H1 (cell line): ENCODE data around the gene AFTPH. TPM values are rescaled to one million over a fixed set of nuclear protein-coding genes. Genes with fewer than 3 reads are reported as not detected.

Experiments
- CTCF ChIA-PET: fragments of 300-600 bp; sonication (Branson Sonifier 250); formaldehyde crosslinking; loops from one replicate; lab custom pipeline; 2021; ENCODE audit not compliant: partially characterized antibody; lab: Charles Lee
- POLR2A ChIA-PET: fragments of 300-600 bp; sonication (Branson Sonifier 250); formaldehyde crosslinking; loops from one replicate; lab custom pipeline; 2021; ENCODE audit warnings: inconsistent platforms; ENCODE audit not compliant: partially characterized antibody; lab: Charles Lee
- DNase-seq, 2 experiments: peaks; one replicate each; pipeline versions ENCODE4 v3.0.0 to v3.0.0-alpha.2; 2010 to 2022; ENCODE audit warnings: low spot score in 2 of 2, low read depth in 1 of 2, mixed read lengths in 1 of 2
- FAIRE-seq: peaks from 2 replicates; lab custom pipeline; 2011; peaks lifted over from hg19 to GRCh38; lab: Jason Lieb, UNC
- H2AFZ ChIP-seq: 2 replicates; pipeline ENCODE4 v1.8.1; 2012; ENCODE audit warnings: low read length, inconsistent platforms
- H2AK5ac ChIP-seq: 2 replicates; pipeline ENCODE4 v1.6.1; 2013; ENCODE audit warnings: low read depth, low read length
- H2BK120ac ChIP-seq: replicated peaks from 2 replicates; pipeline ENCODE3; 2013; ENCODE audit warnings: low read depth, low read length, inconsistent platforms
- H2BK12ac ChIP-seq: 2 replicates; pipeline ENCODE4 v1.6.1; 2013; ENCODE audit warnings: low read depth, low read length
- H2BK15ac ChIP-seq: 2 replicates; pipeline ENCODE4 v1.6.1; 2013; ENCODE audit warnings: low read length
- H2BK20ac ChIP-seq: 2 replicates; pipeline ENCODE4 v1.6.1; 2013; ENCODE audit warnings: low read length
- H2BK5ac ChIP-seq: 2 replicates; pipeline ENCODE4 v1.6.1; 2013; ENCODE audit warnings: low read depth, low read length
- H3K14ac ChIP-seq: 2 replicates; pipeline ENCODE4 v1.6.1; 2013; ENCODE audit warnings: inconsistent platforms; ENCODE audit not compliant: insufficient read length
- H3K18ac ChIP-seq: 2 replicates; pipeline ENCODE4 v1.6.1; 2013; ENCODE audit warnings: low read length; ENCODE audit errors: extremely low read depth
- H3K23ac ChIP-seq: 2 replicates; pipeline ENCODE4 v1.6.1; 2013; ENCODE audit warnings: inconsistent platforms; ENCODE audit not compliant: insufficient read length
- H3K23me2 ChIP-seq: 2 replicates; pipeline ENCODE4 v1.6.1; 2013; ENCODE audit warnings: low read depth, low read length
- H3K27ac ChIP-seq: 2 replicates; pipeline ENCODE4 v1.6.1; 2011; ENCODE audit warnings: low read depth, low read length, inconsistent platforms
- H3K27me3 ChIP-seq, 4 experiments: replicated peaks in 1 of 4; 1 replicate in 1 of 4; 2 replicates in 3 of 4; pipeline versions ENCODE4 v1.6.1 to v1.8.1; 2011 to 2013; ENCODE audit warnings: low read length in 3 of 4, mild to moderate bottlenecking in 3 of 4, inconsistent platforms in 2 of 4, mixed read lengths in 2 of 4, moderate library complexity in 1 of 4; ENCODE audit not compliant: control insufficient read depth in 3 of 4, insufficient read depth in 3 of 4; ENCODE audit errors: extremely low read depth in 1 of 4
- H3K36me3 ChIP-seq, 4 experiments: 2 replicates each; pipeline versions ENCODE4 v1.6.1 to v1.8.1; 2011 to 2013; ENCODE audit warnings: mild to moderate bottlenecking in 4 of 4, low read length in 3 of 4, moderate library complexity in 2 of 4, control low read depth in 1 of 4, inconsistent platforms in 1 of 4; ENCODE audit not compliant: insufficient read depth in 4 of 4, control insufficient read depth in 2 of 4
- H3K4ac ChIP-seq: replicated peaks from 2 replicates; pipeline ENCODE3; 2013; ENCODE audit warnings: low read length, low read depth, mixed read lengths, inconsistent platforms; ENCODE audit not compliant: insufficient read length
- H3K4me1 ChIP-seq, 4 experiments: replicated peaks in 1 of 4; 1 replicate in 1 of 4; 2 replicates in 3 of 4; pipeline versions ENCODE4 v1.6.1 to v1.8.1; 2011 to 2013; ENCODE audit warnings: low read length in 3 of 4, inconsistent platforms in 2 of 4, mixed read lengths in 1 of 4; ENCODE audit not compliant: insufficient read depth in 4 of 4, control insufficient read depth in 3 of 4
- H3K4me2 ChIP-seq, 2 experiments: 2 replicates each; pipeline versions ENCODE4 v1.6.1 to v1.8.1; 2011 to 2013; ENCODE audit warnings: low read depth in 2 of 2, low read length in 2 of 2, control low read depth in 1 of 2, inconsistent platforms in 1 of 2, mild to moderate bottlenecking in 1 of 2; ENCODE audit not compliant: insufficient read depth in 1 of 2
- H3K4me3 ChIP-seq, 4 experiments: fragments of 200-600, 300-600 bp in 1 of 4; sonication (generic), shearing (Covaris generic), sonication (Bioruptor Twin) in 1 of 4; 2 replicates each; pipeline versions ENCODE4 v1.5.1 to v1.8.1; 2011 to 2016; ENCODE audit warnings: low read length in 4 of 4, low read depth in 3 of 4, control low read depth in 2 of 4, inconsistent platforms in 2 of 4, mild to moderate bottlenecking in 2 of 4, mixed read lengths in 1 of 4, moderate library complexity in 1 of 4; ENCODE audit not compliant: insufficient read depth in 2 of 4; ENCODE audit errors: extremely low read depth in 1 of 4
- H3K56ac ChIP-seq: replicated peaks from 2 replicates; pipeline ENCODE3; 2013; ENCODE audit warnings: low read depth, mild to moderate bottlenecking, mixed read lengths, low read length, inconsistent platforms; ENCODE audit not compliant: insufficient read length
- H3K79me1 ChIP-seq: 2 replicates; pipeline ENCODE4 v1.6.1; 2013; ENCODE audit warnings: low read depth, low read length, control low read depth
- H3K79me2 ChIP-seq, 2 experiments: 2 replicates each; pipeline versions ENCODE4 v1.6.1 to v1.8.1; 2012 to 2013; ENCODE audit warnings: low read length in 2 of 2, mild to moderate bottlenecking in 2 of 2, inconsistent platforms in 1 of 2; ENCODE audit not compliant: insufficient read depth in 2 of 2, control insufficient read depth in 1 of 2
- H3K9ac ChIP-seq, 4 experiments: replicated peaks in 1 of 4; 1 replicate in 1 of 4; 2 replicates in 3 of 4; pipeline versions ENCODE4 v1.6.1 to v1.8.1; 2011 to 2013; ENCODE audit warnings: low read depth in 3 of 4, low read length in 3 of 4, control low read depth in 2 of 4, mild to moderate bottlenecking in 2 of 4, moderate library complexity in 2 of 4, inconsistent platforms in 1 of 4; ENCODE audit errors: extremely low read depth in 1 of 4
- H3K9me3 ChIP-seq, 2 experiments: 2 replicates each; pipeline versions ENCODE4 v1.6.1 to v1.8.1; 2012 to 2013; ENCODE audit warnings: mild to moderate bottlenecking in 2 of 2, moderate library complexity in 2 of 2, control low read depth in 1 of 2, inconsistent platforms in 1 of 2, low read depth in 1 of 2, low read length in 1 of 2, mixed read lengths in 1 of 2; ENCODE audit not compliant: insufficient read depth in 2 of 2
- H4K20me1 ChIP-seq, 2 experiments: replicated peaks in 1 of 2; 2 replicates each; pipeline versions ENCODE3 to v1.8.1; 2011 to 2013; ENCODE audit warnings: inconsistent platforms in 2 of 2, low read length in 2 of 2, mild to moderate bottlenecking in 1 of 2; ENCODE audit not compliant: insufficient read depth in 2 of 2, control insufficient read depth in 1 of 2
- H4K5ac ChIP-seq: 2 replicates; pipeline ENCODE4 v1.6.1; 2013; ENCODE audit warnings: low read length, low read depth, mixed read lengths, inconsistent platforms; ENCODE audit not compliant: insufficient read length
- H4K8ac ChIP-seq: 2 replicates; pipeline ENCODE4 v1.8.0; 2013; ENCODE audit warnings: mild to moderate bottlenecking, moderate library complexity, low read length, inconsistent platforms; ENCODE audit not compliant: insufficient read depth; ENCODE audit errors: extremely low read depth
- H4K91ac ChIP-seq: replicated peaks from 2 replicates; pipeline ENCODE3; 2013; ENCODE audit warnings: low read length, mixed read lengths, inconsistent platforms; ENCODE audit not compliant: insufficient read length
- ASH2L ChIP-seq: fragments of 200-600, 300-600 bp; sonication (generic); IDR thresholded peaks from one replicate; pipeline ENCODE4 v1.7.1; 2017; ENCODE audit warnings: low read length
- BCL11A ChIP-seq, 2 experiments: IDR thresholded peaks; one replicate each; pipeline ENCODE4 v1.6.1; 2011; ENCODE audit warnings: low read depth in 2 of 2, low read length in 2 of 2, mild to moderate bottlenecking in 2 of 2
- EP300 ChIP-seq, 2 experiments: IDR thresholded peaks; 1 replicate in 1 of 2; 2 replicates in 1 of 2; pipeline ENCODE4 v1.6.1; 2011 to 2012; ENCODE audit warnings: low read depth in 2 of 2, low read length in 2 of 2, mild to moderate bottlenecking in 2 of 2, borderline replicate concordance in 1 of 2, inconsistent platforms in 1 of 2, moderate library complexity in 1 of 2
- HDAC6 ChIP-seq: IDR thresholded peaks from one replicate; pipeline ENCODE4 v1.7.1; 2012; ENCODE audit warnings: low read depth, mild to moderate bottlenecking, inconsistent platforms, low read length, moderate library complexity
- KDM1A ChIP-seq: fragments of 200-600, 300-600 bp; sonication (generic); IDR thresholded peaks from 2 replicates; pipeline ENCODE4 v1.7.1; 2016; ENCODE audit warnings: mild to moderate bottlenecking, low read length, borderline replicate concordance
- MAFK ChIP-seq: IDR thresholded peaks from 2 replicates; pipeline ENCODE4 v1.6.1; 2012; ENCODE audit warnings: low read depth, mild to moderate bottlenecking, improper control_type of control experiment, low read length
- NANOG ChIP-seq: IDR thresholded peaks from 2 replicates; pipeline ENCODE4 v1.6.1; 2011; ENCODE audit warnings: low read length, low read depth, mild to moderate bottlenecking, inconsistent platforms; ENCODE audit not compliant: insufficient read depth, poor library complexity, severe bottlenecking
- POLR2AphosphoS5 ChIP-seq: IDR thresholded peaks from 2 replicates; pipeline ENCODE4 v1.6.1; 2011; ENCODE audit warnings: low read depth, low read length
- RNF2 ChIP-seq: fragments of 200-900, 300-1000 bp; sonication (generic); IDR thresholded peaks from 2 replicates; pipeline ENCODE4 v1.7.1; 2016; ENCODE audit warnings: borderline replicate concordance, low read depth, mild to moderate bottlenecking, antibody characterized with exemption, low read length; ENCODE audit not compliant: poor library complexity, severe bottlenecking; ENCODE audit errors: missing control alignments
- RXRA ChIP-seq: IDR thresholded peaks from 2 replicates; pipeline ENCODE4 v1.6.1; 2011; ENCODE audit warnings: low read depth, mild to moderate bottlenecking, low read length, moderate library complexity; ENCODE audit not compliant: insufficient read depth
- SP1 ChIP-seq: IDR thresholded peaks from 2 replicates; pipeline ENCODE4 v1.6.1; 2011; ENCODE audit warnings: low read depth, low read length
- WGBS, 2 experiments: shearing (Covaris generic) in 1 of 2; methylation state at CpG; one replicate each; pipeline versions ENCODE4 v1.1.6 to v1.1.7; 2013 to 2015; ENCODE audit warnings: low lambda C conversion rate in 2 of 2, mixed read lengths in 2 of 2, inconsistent platforms in 1 of 2, low coverage in 1 of 2, missing lambda C conversion rate in 1 of 2; ENCODE audit not compliant: insufficient replicate concordance in 2 of 2, insufficient coverage in 1 of 2, insufficient read length in 1 of 2; ENCODE audit errors: extremely low coverage in 1 of 2, missing lambda C conversion rate in 1 of 2; 5-methylcytosine and 5-hydroxymethylcytosine counted together
- polyA plus RNA-seq, 7 experiments: library from polyadenylated mRNA; depleted of rRNA in 3 of 7; stranded (reverse) in 5 of 7; unstranded in 2 of 7; fragments of >200 nt in 5 of 7; fragments of 200-250 nt in 2 of 7; gene quantifications; 1 replicate in 5 of 7; 2 replicates in 1 of 7; 4 replicates in 1 of 7; pipeline versions ENCODE4 v1.2.1 to v1.2.3, GENCODE V29; 2011 to 2013; ENCODE audit warnings: missing spikeins in 2 of 7, mixed read lengths in 2 of 7
- total RNA-seq: library from RNA; stranded (reverse); fragmentation: NEBNext Ultra II Directional; extraction: Animal tissue kit (Norgen Biotek cat#: 25700); gene quantifications from 2 replicates; pipeline ENCODE4 v1.2.1, GENCODE V29; 2021
- TF ChIP-seq, protein P1 (sequence below): IDR thresholded peaks from 2 replicates; pipeline ENCODE4 v1.6.1; 2011; ENCODE audit warnings: low read length, improper control_type of control experiment

Gene AFTPH
- total and polyA plus RNA-seq, 2 of the 8 experiments (the other 6 are each of a cell fraction or from before 2014, with no cell fraction given): 7.3 to 15.0 TPM

DNA sequence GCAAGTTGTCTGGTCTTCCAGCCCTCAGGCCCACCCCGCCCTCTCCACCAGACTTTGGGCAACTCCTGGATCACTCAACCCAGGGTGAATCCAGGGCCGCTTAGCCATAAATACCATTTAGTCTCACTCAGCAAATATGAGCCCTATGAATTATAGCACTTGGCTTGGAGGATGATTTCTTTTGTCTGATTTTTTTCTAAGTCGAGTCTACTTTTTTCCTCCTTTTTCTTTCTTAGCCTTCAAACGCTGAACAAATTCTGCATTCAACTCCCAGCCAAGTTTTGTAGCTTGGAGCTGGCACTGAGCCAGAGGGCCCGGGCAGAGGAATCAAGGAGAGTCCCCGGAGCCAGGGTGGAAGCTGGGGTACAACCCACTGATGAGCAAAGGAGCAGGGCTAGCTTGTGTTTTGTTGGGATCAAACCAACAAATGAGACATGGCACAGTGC is 80.9 kb downstream of the AFTPH start:
- Histone ChIP-seq H4K20me1 (no peaks in the 10 kb centered on the region), H4K5ac (no peak overlapping the region), H3K4me1 (peaks cover 2 to 14% (median 6%) of the 10 kb centered on the region in 4 experiments), H4K91ac (no peak overlapping the region), H2AK5ac (no peak overlapping the region), H3K9ac (no peak overlapping the region)
- TF ChIP-seq KDM1A: no peak
- TF ChIP-seq, protein P1, sequence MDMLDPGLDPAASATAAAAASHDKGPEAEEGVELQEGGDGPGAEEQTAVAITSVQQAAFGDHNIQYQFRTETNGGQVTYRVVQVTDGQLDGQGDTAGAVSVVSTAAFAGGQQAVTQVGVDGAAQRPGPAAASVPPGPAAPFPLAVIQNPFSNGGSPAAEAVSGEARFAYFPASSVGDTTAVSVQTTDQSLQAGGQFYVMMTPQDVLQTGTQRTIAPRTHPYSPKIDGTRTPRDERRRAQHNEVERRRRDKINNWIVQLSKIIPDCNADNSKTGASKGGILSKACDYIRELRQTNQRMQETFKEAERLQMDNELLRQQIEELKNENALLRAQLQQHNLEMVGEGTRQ: no peak
- no peak for TF ChIP-seq MAFK
- no peak for TF ChIP-seq SP1
- TF ChIP-seq NANOG: no peak
- TF ChIP-seq POLR2AphosphoS5: no peak
- TF ChIP-seq RXRA: no peak
- TF ChIP-seq EP300 (IDR thresholded peaks at IDR 0.05; ENCODE audit: borderline replicate concordance in 1 of 2, low read depth in 2 of 2, low read length in 2 of 2): no peak
- TF ChIP-seq RNF2: no peak
- TF ChIP-seq BCL11A (IDR thresholded peaks at IDR 0.05; ENCODE audit: low read depth in 2 of 2, low read length in 2 of 2): no peak
- TF ChIP-seq ASH2L: no peak
- TF ChIP-seq HDAC6: no peak
- TF ChIP-seq, all 59 proteins: peak for 0
- Histone ChIP-seq H3K27ac (no peak overlapping the region), H2BK20ac (no peak overlapping the region), H2AFZ (no peak overlapping the region), H3K4ac (no peak overlapping the region), H3K23me2 (peaks cover 4% of the 10 kb centered on the region; the same call in 1 of the 2 replicates), H2BK12ac (no peak overlapping the region), H3K79me1 (no peaks in the 10 kb centered on the region), H3K36me3 (no peaks in the 10 kb centered on the region), H3K4me2 (no peak overlapping the region), H3K56ac (no peak overlapping the region), H3K4me3 (no peak overlapping the region), H2BK15ac (no peak overlapping the region), H3K23ac (no peak overlapping the region), H3K14ac (no peak overlapping the region), H2BK5ac (no peak overlapping the region), H2BK120ac (no peak overlapping the region), H4K8ac (no peak overlapping the region), H3K18ac (no peak overlapping the region), H3K27me3 (peaks cover 0 to 11% (median 9%) of the 10 kb centered on the region in 4 experiments; a peak in 6 of 7 replicates), H3K9me3 (0 out of 4 replicates have a peak, but pooled peaks cover 0 to 2% of the 10 kb centered on the region in 2 experiments), H3K79me2 (no peaks in the 10 kb centered on the region)
- DNase-seq (no peak), FAIRE-seq (no peak)
- 84% methylated on average over 6 of the region's 6 CpGs; no CpG with 5 or more reads in 1 of the 2 experiments for WGBS, 2 experiments
- ChIA-PET CTCF (interaction anchor here (1.9 to 5.9 kb wide), 5 partner anchors 8 to 41 kb away, joined by 8 to 135 read pairs (median 20); no protein-coding TSS in a partner anchor), POLR2A (no interaction called here)
